K562 (cell line): Measurements from ENCODE around the gene CCDC174. TPM values are rescaled to one million over a fixed set of nuclear protein-coding genes. Genes with fewer than 3 reads are reported as not detected.

Experiments
- ATAC-seq: fragments of 200-7000 bp; cut with Tn5 transposase; 3 replicates; pipeline ENCODE4 v1.9.1; 2020; ENCODE audit warnings: moderate library complexity
- BruUV-seq: library from RNA; stranded (reverse); fragments of 400-500 nt; replicated peaks from 2 replicates; lab custom pipeline; 2021; lab: Mats Ljungman, UMichigan
- CTCF ChIA-PET: fragments of 300-600 bp; formaldehyde crosslinking; extraction: SDS; loops from one replicate; lab custom pipeline; 2021; ENCODE audit warnings: low intra/inter-chr PET ratio; lab: Yijun Ruan, JAX
- POLR2A ChIA-PET: fragments of 300-600, 350-650 bp; sonication (Branson Sonifier 250); formaldehyde crosslinking; extraction: SDS; loops from one replicate; lab custom pipeline; 2021; ENCODE audit warnings: antibody characterized with exemption, inconsistent platforms; lab: Yijun Ruan, JAX
- DNase-seq, 4 experiments: peaks; one replicate each; pipeline versions ENCODE4 v3.0.0 to v3.0.0-alpha.2; 2011 to 2018; ENCODE audit warnings: low spot score in 3 of 4, mixed read lengths in 3 of 4; ENCODE audit errors: extremely low read depth in 1 of 4
- FAIRE-seq: peaks from 2 replicates; lab custom pipeline; 2011; peaks lifted over from hg19 to GRCh38; lab: Jason Lieb, UNC
- H2AFZ ChIP-seq: 2 replicates; pipeline ENCODE4 v1.6.0; 2011; ENCODE audit warnings: low read depth, low read length, control low read depth, inconsistent platforms
- H3K27ac ChIP-seq: fragments of 200-600 bp; 3 replicates; pipeline ENCODE4 v1.8.0; 2011; ENCODE audit warnings: low read depth, mild to moderate bottlenecking, control low read depth, inconsistent platforms, low read length, moderate library complexity, mixed read lengths; ENCODE audit errors: extremely low read depth
- H3K27me3 ChIP-seq, 2 experiments: fragments of 300-600 bp in 1 of 2; 2 replicates in 1 of 2; 3 replicates in 1 of 2; pipeline versions ENCODE4 v1.6.0 to v1.8.0; 2011; ENCODE audit warnings: inconsistent platforms in 2 of 2, low read length in 2 of 2, mild to moderate bottlenecking in 1 of 2, mixed read lengths in 1 of 2, moderate library complexity in 1 of 2; ENCODE audit not compliant: control insufficient read depth in 2 of 2, insufficient read depth in 2 of 2
- H3K36me3 ChIP-seq: fragments of 300-600 bp; 3 replicates; pipeline ENCODE4 v1.8.0; 2011; ENCODE audit warnings: mild to moderate bottlenecking, low read length, inconsistent platforms; ENCODE audit not compliant: control insufficient read depth, insufficient read depth
- H3K4me1 ChIP-seq, 2 experiments: fragments of 200-600 bp in 1 of 2; replicated peaks in 1 of 2; 2 replicates in 1 of 2; 3 replicates in 1 of 2; pipeline versions ENCODE4 v1.5.1 to v1.8.0; 2011; ENCODE audit warnings: inconsistent platforms in 2 of 2, low read length in 2 of 2, mild to moderate bottlenecking in 1 of 2, mixed read lengths in 1 of 2, moderate library complexity in 1 of 2; ENCODE audit not compliant: control insufficient read depth in 2 of 2, insufficient read depth in 2 of 2
- H3K4me2 ChIP-seq: 2 replicates; pipeline ENCODE4 v1.6.1; 2011; ENCODE audit warnings: low read length, control low read depth, inconsistent platforms, mixed read lengths; ENCODE audit not compliant: insufficient read depth
- H3K4me3 ChIP-seq: fragments of 200-600 bp; sonication (generic), shearing (Covaris generic); 2 replicates; pipeline ENCODE4 v1.5.1; 2016; ENCODE audit warnings: control low read depth, inconsistent platforms
- H3K79me2 ChIP-seq: fragments of 200-600 bp; 3 replicates; pipeline ENCODE4 v1.8.0; 2011; ENCODE audit warnings: low read length, inconsistent platforms; ENCODE audit not compliant: control insufficient read depth, insufficient read depth
- H3K9ac ChIP-seq, 2 experiments: 2 replicates each; pipeline versions ENCODE4 v1.6.0 to v1.6.1; 2011; ENCODE audit warnings: low read depth in 2 of 2, low read length in 2 of 2, control low read depth in 1 of 2, inconsistent platforms in 1 of 2, mild to moderate bottlenecking in 1 of 2, mixed read lengths in 1 of 2; ENCODE audit not compliant: insufficient read depth in 1 of 2
- H3K9me1 ChIP-seq: one replicate; pipeline ENCODE4 v1.6.0; 2011; ENCODE audit warnings: inconsistent platforms, mild to moderate bottlenecking, low read length, moderate library complexity; ENCODE audit not compliant: control insufficient read depth, insufficient read depth
- H3K9me3 ChIP-seq: replicated peaks from 2 replicates; pipeline ENCODE4 v1.5.1; 2011; ENCODE audit warnings: low read depth, low read length, inconsistent platforms; ENCODE audit not compliant: control insufficient read depth, insufficient read depth
- H4K20me1 ChIP-seq: replicated peaks from 2 replicates; pipeline ENCODE4 v1.6.1; 2011; ENCODE audit warnings: low read length, inconsistent platforms, mixed read lengths; ENCODE audit not compliant: control insufficient read depth, insufficient read depth
- ETS1 ChIP-seq: conservative IDR thresholded peaks from 2 replicates; pipeline ENCODE4 v1.6.1; 2011; ENCODE audit warnings: low read depth, mild to moderate bottlenecking, low read length; ENCODE audit not compliant: control insufficient read depth
- FOS ChIP-seq: IDR thresholded peaks from 3 replicates; pipeline ENCODE4 v1.6.1; 2011; ENCODE audit not compliant: insufficient read length; ENCODE audit errors: extremely low read depth
- HINFP ChIP-seq: fragments of 450-650 bp; conservative IDR thresholded peaks from 2 replicates; pipeline ENCODE4 v1.6.1; 2016; ENCODE audit warnings: missing genetic modification characterization, low read depth, mild to moderate bottlenecking, control low read depth, missing compliant biosample characterization
- HNRNPH1 ChIP-seq: fragments of 200-400 bp; formaldehyde crosslinking; optimal IDR thresholded peaks from 2 replicates; pipeline ENCODE3; 2017; ENCODE audit warnings: low read depth, mild to moderate bottlenecking, low read length, moderate library complexity
- KDM5B ChIP-seq: fragments of 200-600 bp; sonication (generic); IDR thresholded peaks from 2 replicates; pipeline ENCODE4 v1.6.1; 2012; ENCODE audit warnings: low read depth, mild to moderate bottlenecking, moderate library complexity, low read length, control low read depth, inconsistent platforms; ENCODE audit not compliant: insufficient replicate concordance
- MAX ChIP-seq: sonication (generic); formaldehyde crosslinking; IDR thresholded peaks from 2 replicates; pipeline ENCODE4 v1.9.0; 2022; ENCODE audit warnings: mild to moderate bottlenecking, missing genetic modification reagents
- MECOM ChIP-seq: fragments of 250-450 bp; sonication (Bioruptor Pico); IDR thresholded peaks from 2 replicates; pipeline ENCODE4 v1.8.0; 2022; ENCODE audit warnings: inconsistent platforms
- MXI1 ChIP-seq: IDR thresholded peaks from 2 replicates; pipeline ENCODE4 v1.6.1; 2011; ENCODE audit warnings: low read depth, mild to moderate bottlenecking, improper control_type of control experiment, low read length
- ZFPM2 ChIP-seq: fragments of 250-450 bp; sonication (Bioruptor Pico); IDR thresholded peaks from 2 replicates; pipeline ENCODE4 v1.5.1; 2022; ENCODE audit warnings: mild to moderate bottlenecking
- ZNF146 ChIP-seq: IDR thresholded peaks from one replicate; pipeline ENCODE4 v1.6.1; 2018; ENCODE audit warnings: missing compliant biosample characterization; ENCODE audit not compliant: unreplicated experiment
- ZNF217 ChIP-seq: sonication (generic); formaldehyde crosslinking; IDR thresholded peaks from 2 replicates; pipeline ENCODE4 v1.8.0; 2022; ENCODE audit warnings: mild to moderate bottlenecking, missing genetic modification reagents
- WGBS: fragments of 100-300 bp; shearing (Covaris generic); methylation state at CpG from one replicate; pipeline ENCODE4 v1.1.6; 2016; ENCODE audit warnings: low coverage, mixed read lengths; ENCODE audit not compliant: insufficient coverage; ENCODE audit errors: missing lambda C conversion rate; 5-methylcytosine and 5-hydroxymethylcytosine counted together
- in situ Hi-C: fragments of 300-500 bp; cut with MboI; formaldehyde crosslinking; loops from 4 replicates; pipeline ENCODE4 v1.15.0; 2018; ENCODE audit warnings: inconsistent platforms, mixed read lengths
- intact Hi-C: fragments of 100-400 bp; cut with micrococcal nuclease; formaldehyde crosslinking; loops from 2 replicates; pipeline ENCODE4 v1.14.2; 2022
- polyA plus RNA-seq, 8 experiments: library from polyadenylated mRNA; depleted of rRNA in 4 of 8; stranded (reverse) in 5 of 8; unstranded in 3 of 8; fragments of >200 nt; fragmentation: Nextera tagmentation in 2 of 8; fragmentation: Illumina TruSeq in 1 of 8; extraction: Ambion mirVana in 2 of 8; extraction: Trizol in 1 of 8; gene quantifications; 2 replicates each; pipeline versions ENCODE4 v1.2.1 to v1.2.3, GENCODE V29; 2011 to 2014; ENCODE audit warnings: inconsistent platforms in 1 of 8, missing spikeins in 1 of 8
- total RNA-seq, 7 experiments: library from RNA; depleted of rRNA in 6 of 7; stranded (reverse); fragments of >200 nt in 6 of 7; fragmentation: Illumina TruSeq in 2 of 7; extraction: Trizol in 2 of 7; gene quantifications; 2 replicates each; pipeline versions ENCODE4 v1.2.1 to v1.2.3, GENCODE V29; 2011 to 2021; ENCODE audit warnings: low replicate concordance in 1 of 7

Gene CCDC174
- total and polyA plus RNA-seq, 9 of the 15 experiments (the other 6 are each of a cell fraction or from before 2014, with no cell fraction given), result 7.4 to 41.0 (median 28.5) TPM

GRCh38 chr3:14606669-14607339, 44.8 kb upstream of the CCDC174 start:
- Histone ChIP-seq H3K9me3 (no peaks in the 10 kb centered on the region), H3K27me3 (peaks cover 5 to 43% of the 10 kb centered on the region in 2 experiments; a peak in 4 of 5 replicates), H3K27ac (no peak overlapping the region), H3K36me3 (no peaks in the 10 kb centered on the region), H3K4me3 (no peak overlapping the region), H3K9me1 (no peaks in the 10 kb centered on the region)
- no peak for DNase-seq
- BruUV-seq, result no TSS peak
- CTCF ChIA-PET, result no interaction called here
- intact Hi-C loops, result no loop called here
- TF ChIP-seq ZNF217 (CRISPR knock-in tag) (no peak), MECOM (no peak), MXI1 (no peak), FOS (no peak), KDM5B (no peak), ZNF146 (CRISPR knock-in tag) (no peak), MAX (no peak), HINFP (tag) (no peak), HNRNPH1 (no peak), ETS1 (no peak), ZFPM2 (no peak)
- TF ChIP-seq, all 486 proteins: peak for 0
- no peak overlapping the region for H2AFZ ChIP-seq
- in situ Hi-C loops, result no loop called here
- no peak for FAIRE-seq
- H3K4me2 ChIP-seq, result no peak overlapping the region
- peaks cover 0 to 13% of the 10 kb centered on the region in 2 experiments; a peak in 2 of 5 replicates for H3K4me1 ChIP-seq
- 0% methylated on average over 6 of the region's 7 CpGs for WGBS
- ATAC-seq, result no peak
- H4K20me1 ChIP-seq, result no peaks in the 10 kb centered on the region
- no peaks in the 10 kb centered on the region for H3K79me2 ChIP-seq
- H3K9ac ChIP-seq, result no peak overlapping the region
- POLR2A ChIA-PET, result interaction anchor here (0.6 to 1.5 kb wide), 3 partner anchors 10 to 59 kb away, joined by 3 to 5 read pairs (median 4); no protein-coding TSS in a partner anchor
